ENCODE data around the gene GIMAP4. TPM values are rescaled to one million over a fixed set of nuclear protein-coding genes. Genes with fewer than 3 reads are reported as not detected.
A peak's percentile ranks its signal among the peaks of the same experiment; 100 is the strongest.
"Not testable (repeated sequence)": the region's sequence is repeated elsewhere in the genome, so short reads cannot be mapped to it uniquely, and the experiment has no call there.

The GIMAP4 gene
- total RNA-seq, 1 donor from 2014 or later: 84.2 TPM

DNA sequence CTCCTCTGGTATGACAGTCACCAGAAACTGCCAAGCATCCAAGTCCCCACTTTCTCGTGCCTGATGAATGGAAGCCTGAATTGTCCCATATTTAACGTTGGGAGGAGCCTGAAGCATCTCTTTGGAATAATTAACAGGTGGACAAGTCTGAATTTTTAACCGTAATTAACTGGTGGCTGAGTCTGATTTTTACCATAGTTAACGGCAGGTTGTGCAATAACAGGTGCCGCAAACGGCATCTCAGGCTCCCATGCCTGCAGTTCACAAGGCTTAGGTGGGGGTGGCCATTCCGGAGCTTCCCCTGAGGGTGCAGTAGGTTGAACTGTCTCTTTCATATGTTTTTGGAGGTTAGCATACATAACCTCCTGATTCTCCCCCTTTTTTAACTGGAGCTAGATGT is 2.0 kb upstream of the GIMAP4 start:
- Mint-ChIP-seq H3K27me3 (ENCODE audit: insufficient read depth) (no peaks in the 10 kb centered on the region), H3K9me3 (peaks cover 22% of the 10 kb centered on the region), H3K4me3 (peak overlapping the region; percentile 54), H3K4me1 (ENCODE audit: low read depth) (peaks cover 91% of the 10 kb centered on the region), H3K27ac (peak overlapping the region; percentile 78), H3K36me3 (ENCODE audit: low read depth) (peaks cover 38% of the 10 kb centered on the region)
- intact Hi-C loops (cut with micrococcal nuclease): loop anchor here (5.0 kb wide), 1 partner anchor 188 kb away; the partner anchor contains the start of gene ZNF775
- no peak for DNase-seq (ENCODE audit: low spot score)

DNA sequence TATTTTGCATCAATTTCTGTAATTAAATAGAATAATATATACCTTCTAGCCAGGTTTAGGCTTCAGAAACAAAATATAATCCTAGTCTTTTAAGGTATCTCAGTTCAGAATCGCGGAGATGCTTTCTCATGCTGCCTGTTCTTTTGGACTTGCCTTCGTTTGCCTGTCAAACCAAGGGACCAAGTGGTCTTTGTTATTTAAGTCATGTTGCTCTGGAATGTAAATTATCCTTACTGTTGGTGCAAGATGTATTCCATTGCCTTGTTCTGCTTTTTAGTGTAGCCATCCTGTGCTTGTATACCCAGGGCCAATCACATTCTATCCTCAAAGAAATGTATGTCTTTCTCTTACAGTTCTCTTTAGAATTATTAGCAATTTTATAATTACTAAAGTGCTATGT is 1.1 kb upstream of the GIMAP4 start:
- peaks cover 13% of the 10 kb centered on the region for H3K9me3 Mint-ChIP-seq
- intact Hi-C loops (cut with micrococcal nuclease): loop anchor here (1.0 to 5.0 kb wide), 2 partner anchors 10 to 189 kb away; partner anchors contain the start of gene ZNF775
- no peaks in the 10 kb centered on the region for H3K27me3 Mint-ChIP-seq (ENCODE audit: insufficient read depth)
- no peak for DNase-seq (ENCODE audit: low spot score)
- peak overlapping the region; percentile 96 for H3K4me3 Mint-ChIP-seq
- H3K36me3 Mint-ChIP-seq (ENCODE audit: low read depth): peaks cover 38% of the 10 kb centered on the region
- peak overlapping the region; percentile 79 for H3K27ac Mint-ChIP-seq
- peaks cover 93% of the 10 kb centered on the region for H3K4me1 Mint-ChIP-seq (ENCODE audit: low read depth)

DNA sequence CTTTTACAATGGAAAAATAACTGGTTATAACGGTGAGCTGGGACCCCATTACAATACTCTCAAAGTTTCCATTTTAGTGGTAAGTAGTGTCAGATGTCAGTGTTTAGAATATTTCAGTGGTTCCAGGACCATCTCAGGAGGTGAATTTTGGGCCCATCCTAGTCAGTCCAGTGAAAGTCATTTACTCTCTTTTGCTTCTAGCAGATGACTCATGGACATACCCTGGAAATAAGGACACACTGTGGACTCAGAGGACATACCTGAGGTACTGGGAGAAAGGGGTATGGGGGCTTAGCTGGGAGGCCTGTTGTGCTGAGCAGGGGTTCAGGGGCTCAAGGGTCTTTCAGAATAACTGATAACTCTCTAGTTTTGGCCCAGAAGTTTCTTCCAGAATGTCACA is 618 bp upstream of the GIMAP4 start:
- Mint-ChIP-seq H3K27me3 (ENCODE audit: insufficient read depth) (no peaks in the 10 kb centered on the region), H3K9me3 (peaks cover 10% of the 10 kb centered on the region), H3K27ac (peak overlapping the region; percentile 99)

DNA sequence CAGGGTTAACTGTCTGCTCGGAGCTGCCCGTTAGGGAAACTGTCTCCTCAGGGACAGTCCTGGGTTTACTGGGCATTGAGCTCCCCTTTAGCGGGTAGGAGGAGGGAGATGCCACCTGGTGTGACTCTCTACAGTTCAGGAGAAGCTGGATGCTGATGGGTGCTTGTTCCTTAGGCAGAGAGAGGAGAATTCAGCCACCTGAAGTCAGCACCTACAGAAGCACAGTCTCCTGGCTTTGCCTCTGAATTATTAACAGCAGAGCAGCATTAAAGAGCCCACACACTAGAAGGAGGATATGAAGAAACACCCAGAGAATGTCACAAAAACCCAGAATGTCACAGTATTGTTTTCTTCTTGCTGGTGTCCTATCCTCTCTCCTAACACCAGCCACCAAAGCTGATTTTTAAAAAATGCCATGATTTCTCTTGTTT is 696 bp downstream of the GIMAP4 start:
- Mint-ChIP-seq H3K4me1 (ENCODE audit: low read depth) (peaks cover 93% of the 10 kb centered on the region), H3K4me3 (peak overlapping the region; percentile 96), H3K27me3 (ENCODE audit: insufficient read depth) (no peaks in the 10 kb centered on the region), H3K36me3 (ENCODE audit: low read depth) (peaks cover 44% of the 10 kb centered on the region), H3K9me3 (peaks cover 13% of the 10 kb centered on the region), H3K27ac (peak overlapping the region; percentile 99)
- intact Hi-C loops (cut with micrococcal nuclease): loop anchor here (1.0 to 5.0 kb wide), 9 partner anchors 17 to 191 kb away; partner anchors contain the start of genes GIMAP1, GIMAP5, GIMAP7 and ZNF775
- no peak for DNase-seq (ENCODE audit: low spot score)

More for the DNA sequence above, 618 bp upstream of the GIMAP4 start:
- intact Hi-C loops (cut with micrococcal nuclease): loop anchor here (1.0 to 5.0 kb wide), 2 partner anchors 10 to 189 kb away; partner anchors contain the start of gene ZNF775
- peaks cover 93% of the 10 kb centered on the region for H3K4me1 Mint-ChIP-seq (ENCODE audit: low read depth)
- H3K4me3 Mint-ChIP-seq: peak overlapping the region; percentile 96
- H3K36me3 Mint-ChIP-seq (ENCODE audit: low read depth): peaks cover 37% of the 10 kb centered on the region
- DNase-seq (ENCODE audit: low spot score): no peak

DNA sequence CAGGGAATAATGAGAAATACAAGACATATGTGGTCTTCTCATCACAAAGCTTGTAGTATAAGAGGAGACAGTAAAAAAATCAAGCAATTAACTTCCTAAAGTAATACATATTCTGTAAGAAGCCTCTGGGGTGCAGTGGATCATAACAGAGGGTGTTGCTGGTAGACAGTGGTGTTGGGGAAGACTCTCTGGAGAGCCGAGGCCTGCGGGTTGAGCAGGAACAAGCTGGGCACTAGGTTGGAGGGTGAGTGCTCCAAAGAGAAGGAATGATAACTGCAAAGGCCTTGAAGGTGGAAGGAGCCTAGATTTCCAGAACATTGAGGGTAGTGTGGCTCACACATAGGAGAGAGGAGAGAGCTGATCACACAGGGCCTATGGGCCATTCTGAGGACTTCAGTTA is 1.5 kb downstream of the GIMAP4 start:
- peak overlapping the region; percentile 99 for H3K27ac Mint-ChIP-seq
- DNase-seq (ENCODE audit: low spot score): no peak
- intact Hi-C loops (cut with micrococcal nuclease): loop anchor here (1.0 to 5.0 kb wide), 10 partner anchors 16 to 191 kb away; partner anchors contain the start of genes GIMAP1, GIMAP5, GIMAP6 and GIMAP7
- H3K4me1 Mint-ChIP-seq (ENCODE audit: low read depth): peaks cover 92% of the 10 kb centered on the region
- H3K27me3 Mint-ChIP-seq (ENCODE audit: insufficient read depth): no peaks in the 10 kb centered on the region
- peaks cover 20% of the 10 kb centered on the region for H3K9me3 Mint-ChIP-seq
- peaks cover 53% of the 10 kb centered on the region for H3K36me3 Mint-ChIP-seq (ENCODE audit: low read depth)
- H3K4me3 Mint-ChIP-seq: peak overlapping the region; percentile 96

DNA sequence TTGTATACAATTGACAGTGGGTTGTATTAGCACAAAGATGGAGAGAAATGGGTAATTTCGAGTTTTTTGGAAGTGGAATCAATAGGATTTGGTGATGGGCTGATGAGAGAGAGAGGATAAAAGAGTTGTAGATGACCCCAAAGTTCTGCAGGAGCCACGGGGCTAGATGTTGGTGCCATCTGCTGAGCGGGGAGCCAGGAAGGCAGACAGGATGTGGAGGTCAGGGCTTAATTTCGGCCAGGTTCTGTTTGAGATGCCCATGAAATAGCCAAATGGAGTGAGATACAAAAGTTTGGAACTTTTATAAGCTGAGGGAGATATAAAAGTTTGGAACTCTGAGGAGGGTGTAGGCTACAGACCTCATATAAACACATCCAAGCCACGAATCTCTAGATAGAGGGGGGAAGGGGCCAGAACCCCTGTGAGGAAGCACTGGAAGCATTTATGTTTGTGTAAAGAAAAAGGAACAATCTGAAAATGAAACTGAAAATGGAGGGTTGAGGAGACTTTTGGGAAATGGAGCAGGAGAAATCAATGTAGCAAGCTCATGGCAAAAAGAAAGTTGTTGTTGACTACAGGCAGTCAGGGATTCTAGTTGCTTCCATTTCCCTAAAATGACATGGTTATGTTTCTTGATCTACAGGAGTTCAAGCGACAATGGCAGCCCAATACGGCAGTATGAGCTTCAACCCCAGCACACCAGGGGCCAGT is 2.2 kb downstream of the GIMAP4 start:
- Mint-ChIP-seq H3K9me3 (peaks cover 24% of the 10 kb centered on the region), H3K4me1 (ENCODE audit: low read depth) (peaks cover 90% of the 10 kb centered on the region), H3K27me3 (ENCODE audit: insufficient read depth) (no peaks in the 10 kb centered on the region), H3K4me3 (peak overlapping the region; percentile 96), H3K36me3 (ENCODE audit: low read depth) (peaks cover 58% of the 10 kb centered on the region), H3K27ac (peak overlapping the region; percentile 99)
- no peak for DNase-seq (ENCODE audit: low spot score)
- intact Hi-C loops (cut with micrococcal nuclease): loop anchor here (1.0 to 5.0 kb wide), 6 partner anchors 15 to 192 kb away; partner anchors contain the start of genes GIMAP5, GIMAP6, GIMAP7 and ZNF775

DNA sequence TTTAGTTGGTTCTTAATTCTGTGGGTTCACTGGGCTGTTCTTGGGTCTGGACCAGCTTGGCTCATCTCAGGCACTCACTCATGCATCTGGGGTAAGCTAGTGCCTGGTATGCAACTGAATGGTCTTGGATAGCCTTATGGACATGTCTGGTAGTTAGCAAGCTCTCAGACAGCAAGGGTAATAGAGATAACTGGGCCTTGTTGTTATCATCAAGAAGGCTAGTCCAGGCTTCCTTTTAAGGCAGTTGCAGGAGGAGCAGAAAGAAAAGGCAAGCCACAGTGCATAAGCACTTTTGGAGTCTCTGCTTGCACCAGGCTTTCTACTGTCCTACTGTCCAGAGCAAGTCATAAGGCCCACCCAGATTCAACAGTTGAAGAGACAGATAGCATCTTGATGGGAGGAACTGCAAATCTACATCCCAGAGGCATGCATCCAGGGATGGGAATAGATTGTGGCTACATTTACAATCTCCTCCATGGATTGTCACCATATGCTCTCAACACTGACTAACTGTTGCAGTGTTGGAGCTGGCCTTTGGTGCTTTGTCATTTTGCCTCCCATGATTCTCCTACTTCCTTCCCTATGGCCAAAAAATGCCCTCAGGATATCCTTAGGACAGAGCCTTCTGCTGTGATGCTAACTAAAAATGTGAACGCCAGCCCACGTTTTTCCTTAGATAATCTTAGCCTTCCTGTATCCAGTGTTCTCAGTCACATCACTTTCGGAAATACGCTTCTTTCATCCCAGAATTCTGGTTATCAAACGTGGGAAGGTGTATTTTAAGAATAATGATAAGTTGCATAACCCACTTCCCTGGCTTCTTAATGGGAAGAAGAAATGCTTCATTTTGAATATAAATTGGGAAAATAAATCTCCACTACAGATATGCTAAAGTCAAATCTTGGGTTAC is 3.6 kb downstream of the GIMAP4 start:
- peak overlapping the region; percentile 99 for H3K27ac Mint-ChIP-seq
- peaks cover 78% of the 10 kb centered on the region for H3K4me1 Mint-ChIP-seq (ENCODE audit: low read depth)
- H3K9me3 Mint-ChIP-seq: peaks cover 34% of the 10 kb centered on the region
- H3K27me3 Mint-ChIP-seq (ENCODE audit: insufficient read depth): no peaks in the 10 kb centered on the region
- DNase-seq (ENCODE audit: low spot score): no peak
- intact Hi-C loops (cut with micrococcal nuclease): no loop called here
- peaks cover 71% of the 10 kb centered on the region for H3K36me3 Mint-ChIP-seq (ENCODE audit: low read depth)
- peak overlapping the region; percentile 96 for H3K4me3 Mint-ChIP-seq

DNA sequence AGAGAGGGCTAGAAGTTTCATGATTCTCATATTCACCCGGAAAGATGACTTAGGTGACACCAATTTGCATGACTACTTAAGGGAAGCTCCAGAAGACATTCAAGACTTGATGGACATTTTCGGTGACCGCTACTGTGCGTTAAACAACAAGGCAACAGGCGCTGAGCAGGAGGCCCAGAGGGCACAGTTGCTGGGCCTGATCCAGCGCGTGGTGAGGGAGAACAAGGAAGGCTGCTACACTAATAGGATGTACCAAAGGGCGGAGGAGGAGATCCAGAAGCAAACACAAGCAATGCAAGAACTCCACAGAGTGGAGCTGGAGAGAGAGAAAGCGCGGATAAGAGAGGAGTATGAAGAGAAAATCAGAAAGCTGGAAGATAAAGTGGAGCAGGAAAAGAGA is 5.3 kb downstream of the GIMAP4 start:
- H3K4me1 Mint-ChIP-seq (ENCODE audit: low read depth): peaks cover 73% of the 10 kb centered on the region

DNA sequence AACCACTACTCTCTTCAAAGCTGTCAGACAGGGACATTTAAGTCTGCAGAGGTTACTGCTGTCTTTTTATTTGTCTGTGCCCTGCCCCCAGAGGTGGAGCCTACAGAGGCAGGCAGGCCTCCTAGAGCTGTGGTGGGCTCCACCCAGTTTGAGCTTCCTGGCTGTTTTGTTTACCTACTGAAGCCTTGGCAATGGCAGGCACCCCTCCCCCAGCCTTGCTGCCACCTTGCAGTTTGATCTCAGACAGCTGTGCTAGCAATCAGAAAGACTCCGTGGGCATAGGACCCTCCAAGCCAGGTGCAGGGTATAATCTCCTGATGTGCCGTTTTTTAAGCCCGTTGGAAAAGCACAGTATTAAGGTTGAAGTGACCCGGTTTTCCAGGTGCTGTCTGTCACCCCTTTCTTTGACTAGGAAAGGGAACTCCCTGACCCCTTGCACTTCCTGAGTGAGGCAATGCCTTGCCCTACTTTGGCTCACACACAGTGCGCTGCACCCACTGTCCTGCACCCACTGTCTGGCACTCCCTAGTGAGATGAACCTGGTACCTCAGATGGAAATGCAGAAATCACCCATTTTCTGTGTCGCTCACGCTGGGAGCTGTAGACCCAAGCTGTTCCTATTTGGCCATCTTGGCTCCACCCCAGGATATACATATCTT is 12.9 kb downstream of the GIMAP4 start:
- H3K36me3 Mint-ChIP-seq (ENCODE audit: low read depth): peaks cover 71% of the 10 kb centered on the region
- peak overlapping the region; percentile 63 for H3K27ac Mint-ChIP-seq
- intact Hi-C loops (cut with micrococcal nuclease); DNase-seq (ENCODE audit: low spot score); H3K27me3 Mint-ChIP-seq (ENCODE audit: insufficient read depth); H3K4me3 Mint-ChIP-seq: not testable (repeated sequence)
- peaks cover 65% of the 10 kb centered on the region for H3K9me3 Mint-ChIP-seq
- H3K4me1 Mint-ChIP-seq (ENCODE audit: low read depth): peaks cover 81% of the 10 kb centered on the region

More for the DNA sequence above, 5.3 kb downstream of the GIMAP4 start:
- DNase-seq (ENCODE audit: low spot score): no peak
- Mint-ChIP-seq H3K9me3 (peaks cover 47% of the 10 kb centered on the region), H3K27me3 (ENCODE audit: insufficient read depth) (no peaks in the 10 kb centered on the region), H3K27ac (no peak overlapping the region), H3K36me3 (ENCODE audit: low read depth) (peaks cover 83% of the 10 kb centered on the region), H3K4me3 (no peak overlapping the region)
- intact Hi-C loops (cut with micrococcal nuclease): no loop called here

DNA sequence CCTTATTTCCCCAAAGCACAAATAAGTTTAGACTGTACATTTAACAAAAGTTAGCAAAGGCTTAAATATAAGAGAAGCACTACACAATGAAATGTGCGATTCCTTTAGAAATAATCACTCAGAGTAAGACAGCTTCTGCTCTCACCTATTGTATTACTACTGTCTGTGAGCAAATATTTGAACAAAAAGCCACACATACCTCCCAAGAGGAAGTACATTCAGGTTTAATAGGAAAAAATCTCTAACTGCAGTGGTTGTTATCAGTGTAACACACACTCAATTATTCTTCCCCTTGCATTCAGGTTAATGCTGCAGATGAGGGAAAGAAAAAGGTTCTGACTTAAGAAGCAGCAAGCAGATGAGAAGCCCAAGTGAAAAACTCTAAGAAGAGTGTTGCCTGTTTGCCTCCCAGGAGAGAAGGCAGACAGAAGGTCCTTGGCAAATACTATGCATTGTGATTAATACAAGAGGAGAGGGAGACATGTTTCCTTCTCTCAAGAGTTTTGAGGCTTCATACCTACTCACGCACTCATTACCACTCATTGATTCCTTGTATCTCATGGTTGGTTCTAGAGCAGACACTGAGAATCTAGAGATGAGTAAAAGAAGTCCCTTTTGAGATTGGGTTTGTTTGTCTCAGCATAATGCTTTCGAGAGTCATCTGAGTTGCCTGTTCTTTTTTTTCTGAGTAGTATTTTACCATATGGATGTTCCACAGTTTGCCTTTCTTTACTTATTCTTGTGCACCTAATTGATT is 13.6 kb downstream of the GIMAP4 start:
- Mint-ChIP-seq H3K27ac (peak overlapping the region; percentile 63), H3K9me3 (peaks cover 58% of the 10 kb centered on the region), H3K4me3 (no peak overlapping the region), H3K36me3 (ENCODE audit: low read depth) (peaks cover 64% of the 10 kb centered on the region), H3K27me3 (ENCODE audit: insufficient read depth) (no peaks in the 10 kb centered on the region), H3K4me1 (ENCODE audit: low read depth) (peaks cover 87% of the 10 kb centered on the region)
- intact Hi-C loops (cut with micrococcal nuclease): no loop called here
- DNase-seq (ENCODE audit: low spot score): no peak

DNA sequence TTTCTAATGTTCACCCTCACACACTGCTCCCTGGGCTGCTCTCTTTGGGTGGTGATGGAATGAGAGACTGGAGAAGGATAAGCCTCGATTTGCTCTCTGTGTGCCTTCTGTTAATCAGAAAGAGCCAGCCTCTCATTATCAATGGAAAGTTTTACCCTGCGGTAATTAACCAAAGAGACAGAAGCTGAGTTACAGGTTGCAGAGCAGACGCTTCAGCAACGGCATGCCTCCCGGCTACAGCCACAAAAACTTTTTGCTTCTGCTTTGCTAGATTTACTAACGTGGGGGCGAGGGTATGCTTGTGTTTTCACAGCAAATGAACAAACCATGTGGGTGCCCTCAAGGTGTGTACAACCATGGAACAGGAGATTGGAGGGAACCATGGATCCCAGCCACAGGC is 18.0 kb downstream of the GIMAP4 start:
- H3K36me3 Mint-ChIP-seq (ENCODE audit: low read depth): peaks cover 37% of the 10 kb centered on the region
- peak overlapping the region; percentile 46 for H3K4me3 Mint-ChIP-seq
- intact Hi-C loops (cut with micrococcal nuclease): loop anchor here (2.0 kb wide), 1 partner anchor 16 kb away; no protein-coding TSS in a partner anchor
- peaks cover 67% of the 10 kb centered on the region for H3K4me1 Mint-ChIP-seq (ENCODE audit: low read depth)
- H3K27ac Mint-ChIP-seq: peak overlapping the region; percentile 85
- no peak for DNase-seq (ENCODE audit: low spot score)
- H3K9me3 Mint-ChIP-seq: peaks cover 32% of the 10 kb centered on the region
- no peaks in the 10 kb centered on the region for H3K27me3 Mint-ChIP-seq (ENCODE audit: insufficient read depth)
